Ecto neural progenitor cell (in vitro differentiated cells): ENCODE measurements around the gene HSPB6.

ENCODE experiments used
- DNase-seq: peaks from one replicate; pipeline ENCODE4 v3.0.0-alpha.2; 2018; ENCODE audit warnings: low spot score

Gene HSPB6

GRCh38 chr19:35716801-35717664, 39.8 kb downstream of the HSPB6 start:
- peak; percentile 97 for DNase-seq

GRCh38 chr19:35715981-35716800, 40.6 kb downstream of the HSPB6 start:
- no peak for DNase-seq

- no peak for DNase-seq
These were observed 41.4 kb downstream of the HSPB6 start for GRCh38 chr19:35715355-35715809.

- DNase-seq, result peak; percentile 59
These were observed 42.1 kb downstream of the HSPB6 start for GRCh38 chr19:35714601-35715354.

GRCh38 chr19:35713904-35714495, 42.8 kb downstream of the HSPB6 start:
- DNase-seq, result no peak

GRCh38 chr19:35713506-35713850, 43.4 kb downstream of the HSPB6 start:
- no peak for DNase-seq

GRCh38 chr19:35712567-35713505, 44.0 kb downstream of the HSPB6 start:
- DNase-seq, result no peak

GRCh38 chr19:35710784-35711723, 45.8 kb downstream of the HSPB6 start:
- no peak for DNase-seq

GRCh38 chr19:35708391-35708790, 48.4 kb downstream of the HSPB6 start:
- DNase-seq, result no peak
